Neural cell (in vitro differentiated cells): ENCODE measurements around the gene HLCS. TPM values are rescaled to one million over a fixed set of nuclear protein-coding genes. Genes with fewer than 3 reads are reported as not detected.
"Not testable (repeated sequence)": the region's sequence is repeated elsewhere in the genome, so short reads cannot be mapped to it uniquely, and the experiment has no call there.

Source experiments
- H2AFZ ChIP-seq: fragments of 200-600, 300-800 bp; sonication (generic), shearing (Covaris generic); 2 replicates; pipeline ENCODE4 v1.6.0; 2014; ENCODE audit warnings: low read depth, mild to moderate bottlenecking, antibody characterized with exemption, low read length, moderate library complexity
- H3F3A ChIP-seq: fragments of 200-600 bp; shearing (Covaris generic); 2 replicates; pipeline ENCODE4 v1.6.1; 2016; ENCODE audit warnings: mild to moderate bottlenecking, moderate library complexity, mixed read lengths, antibody characterized with exemption, low read length; ENCODE audit not compliant: insufficient read depth, poor library complexity, severe bottlenecking
- H3K27ac ChIP-seq: fragments of 200-600, 300-800 bp; sonication (generic), shearing (Covaris generic); 2 replicates; pipeline ENCODE4 v1.5.1; 2014; ENCODE audit warnings: mild to moderate bottlenecking, low read length, moderate library complexity
- H3K27me3 ChIP-seq: fragments of 300-800, 200-600 bp; sonication (generic), shearing (Covaris generic); 2 replicates; pipeline ENCODE4 v1.6.0; 2014; ENCODE audit warnings: mild to moderate bottlenecking, low read depth, low read length, moderate library complexity; ENCODE audit not compliant: insufficient read depth
- H3K36me3 ChIP-seq: fragments of 300-800, 200-600 bp; sonication (generic), shearing (Covaris generic); 2 replicates; pipeline ENCODE4 v1.5.1; 2014; ENCODE audit warnings: mild to moderate bottlenecking, antibody characterized with exemption, low read length, moderate library complexity; ENCODE audit not compliant: insufficient read depth
- H3K4me2 ChIP-seq: fragments of 300-800, 200-600 bp; sonication (generic), shearing (Covaris generic); 2 replicates; pipeline ENCODE4 v1.6.0; 2014; ENCODE audit warnings: mild to moderate bottlenecking, low read length
- H3K4me3 ChIP-seq: fragments of 300-800, 200-600 bp; sonication (generic), shearing (Covaris generic); 2 replicates; pipeline ENCODE4 v1.5.1; 2014; ENCODE audit warnings: mild to moderate bottlenecking, low read length, moderate library complexity
- H3K79me2 ChIP-seq: fragments of 200-600 bp; shearing (Covaris generic); replicated peaks from 2 replicates; pipeline ENCODE4 v1.6.0; 2014; ENCODE audit warnings: mild to moderate bottlenecking, low read length, moderate library complexity; ENCODE audit not compliant: insufficient read depth
- H3K9ac ChIP-seq: fragments of 300-800, 200-600 bp; sonication (generic), shearing (Covaris generic); 2 replicates; pipeline ENCODE4 v1.6.1; 2016; ENCODE audit warnings: mild to moderate bottlenecking, low read length, mixed read lengths
- H3K9me2 ChIP-seq: fragments of 200-600 bp; shearing (Covaris generic); 2 replicates; pipeline ENCODE4 v1.6.1; 2016; ENCODE audit warnings: mild to moderate bottlenecking, low read length, mixed read lengths; ENCODE audit not compliant: insufficient read depth
- H3K9me3 ChIP-seq: fragments of 200-600, 300-800 bp; sonication (generic), shearing (Covaris generic); 2 replicates; pipeline ENCODE4 v1.6.1; 2016; ENCODE audit warnings: mild to moderate bottlenecking, mixed run types, low read length, moderate library complexity, mixed read lengths
- H4K20me1 ChIP-seq: fragments of 200-600 bp; shearing (Covaris generic); 2 replicates; pipeline ENCODE4 v1.6.1; 2016; ENCODE audit warnings: mild to moderate bottlenecking, mixed run types; ENCODE audit not compliant: insufficient read depth
- CTCF ChIP-seq: fragments of 450-650 bp; IDR thresholded peaks from 2 replicates; pipeline ENCODE4 v1.5.1; 2014; ENCODE audit warnings: antibody characterized with exemption, mild to moderate bottlenecking, moderate library complexity; ENCODE audit not compliant: poor library complexity, severe bottlenecking
- EP300 ChIP-seq: fragments of 450-650 bp; conservative IDR thresholded peaks from 2 replicates; pipeline ENCODE4 v1.6.1; 2014; ENCODE audit warnings: antibody characterized with exemption, mild to moderate bottlenecking, moderate library complexity; ENCODE audit not compliant: poor library complexity, severe bottlenecking
- EZH2 ChIP-seq: fragments of 200-600, 300-800 bp; shearing (Covaris generic), sonication (generic); IDR thresholded peaks from 2 replicates; pipeline ENCODE4 v1.6.1; 2014; ENCODE audit warnings: antibody characterized with exemption, low read length, borderline replicate concordance, mild to moderate bottlenecking; ENCODE audit not compliant: insufficient read depth, poor library complexity, severe bottlenecking
- MXI1 ChIP-seq: fragments of 450-650 bp; conservative IDR thresholded peaks from 2 replicates; pipeline ENCODE4 v1.6.1; 2014; ENCODE audit warnings: antibody characterized with exemption, mild to moderate bottlenecking; ENCODE audit not compliant: poor library complexity, severe bottlenecking
- POLR2AphosphoS5 ChIP-seq: IDR thresholded peaks from 2 replicates; pipeline ENCODE4 v1.6.1; 2012
- RAD21 ChIP-seq: fragments of 450-650 bp; conservative IDR thresholded peaks from 2 replicates; pipeline ENCODE4 v1.6.1; 2014; ENCODE audit warnings: antibody characterized with exemption, mild to moderate bottlenecking, moderate library complexity
- REST ChIP-seq: IDR thresholded peaks from 2 replicates; pipeline ENCODE4 v1.6.1; 2012; ENCODE audit warnings: borderline replicate concordance
- SMC3 ChIP-seq: fragments of 450-650 bp; conservative IDR thresholded peaks from 2 replicates; pipeline ENCODE4 v1.6.1; 2014; ENCODE audit warnings: antibody characterized with exemption, mild to moderate bottlenecking, moderate library complexity; ENCODE audit not compliant: poor library complexity
- TAF1 ChIP-seq: IDR thresholded peaks from 2 replicates; pipeline ENCODE4 v1.6.1; 2012; ENCODE audit warnings: low read depth
- polyA plus RNA-seq: library from polyadenylated mRNA; depleted of rRNA; stranded (reverse); fragments of >200 nt; gene quantifications from 2 replicates; pipeline ENCODE4 v1.2.3, GENCODE V29; 2014

HLCS gene
- polyA plus RNA-seq, 1 donor from 2014 or later, result 12.1 TPM

- H3K27ac ChIP-seq, result no peak overlapping the region
- TF ChIP-seq REST, result no peak
- no peak for TF ChIP-seq SMC3
- no peak for TF ChIP-seq MXI1
- no peak for TF ChIP-seq TAF1
- no peak for TF ChIP-seq POLR2AphosphoS5
- TF ChIP-seq EP300, result no peak
- no peak for TF ChIP-seq EZH2
- TF ChIP-seq RAD21, result no peak
- no peak for TF ChIP-seq CTCF
- no peak overlapping the region for H3K4me3 ChIP-seq
- H2AFZ ChIP-seq, result no peak overlapping the region
- H3K79me2 ChIP-seq, result no peaks in the 10 kb centered on the region
- H3K4me2 ChIP-seq, result no peak overlapping the region
- no peaks in the 10 kb centered on the region for H4K20me1 ChIP-seq
- H3K9me3 ChIP-seq, result no peaks in the 10 kb centered on the region
- no peaks in the 10 kb centered on the region for H3K36me3 ChIP-seq
- H3K27me3 ChIP-seq, result no peaks in the 10 kb centered on the region
- no peaks in the 10 kb centered on the region for H3K9me2 ChIP-seq
- H3F3A ChIP-seq, result no peaks in the 10 kb centered on the region
- H3K9ac ChIP-seq, result no peak overlapping the region
Observed at GRCh38 chr21:36955783-36956182, 10.7 kb downstream of the HLCS start.

- not testable (repeated sequence) for H3F3A ChIP-seq, H3K9ac ChIP-seq, H2AFZ ChIP-seq, H3K9me2 ChIP-seq, H3K4me3 ChIP-seq, H3K4me2 ChIP-seq, H3K27ac ChIP-seq, H4K20me1 ChIP-seq, H3K79me2 ChIP-seq, H3K27me3 ChIP-seq, H3K9me3 ChIP-seq, H3K36me3 ChIP-seq
Observed at GRCh38 chr21:36952331-36952730, 14.1 kb downstream of the HLCS start.
